ENCODE results near the gene ALKBH2.
"Not testable (repeated sequence)": the region's sequence is repeated elsewhere in the genome, so short reads cannot be mapped to it uniquely, and the experiment has no call there.

ALKBH2 gene

DNA sequence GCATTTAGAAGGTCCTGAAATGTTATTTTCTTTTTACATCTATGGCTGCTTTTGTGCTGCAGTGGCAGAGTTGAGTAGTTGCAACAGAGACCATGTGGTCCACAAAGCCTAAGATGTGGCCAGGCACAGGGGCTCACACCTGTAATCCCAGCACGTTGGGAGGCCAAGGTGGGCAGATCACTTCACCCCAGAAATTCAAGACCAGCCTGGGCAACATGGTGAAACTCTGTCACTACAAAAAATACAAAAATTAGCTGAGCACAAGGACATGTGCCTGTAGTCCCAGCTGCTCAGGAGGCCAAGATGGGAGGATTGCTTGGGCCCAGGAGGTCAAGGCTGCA, 27.4 kb downstream of the ALKBH2 start:
- no peak for DNase-seq (ENCODE audit: low spot score)

GRCh38 chr12:109065154-109065852, 28.0 kb downstream of the ALKBH2 start:
- no peak for DNase-seq (ENCODE audit: low spot score)

DNA sequence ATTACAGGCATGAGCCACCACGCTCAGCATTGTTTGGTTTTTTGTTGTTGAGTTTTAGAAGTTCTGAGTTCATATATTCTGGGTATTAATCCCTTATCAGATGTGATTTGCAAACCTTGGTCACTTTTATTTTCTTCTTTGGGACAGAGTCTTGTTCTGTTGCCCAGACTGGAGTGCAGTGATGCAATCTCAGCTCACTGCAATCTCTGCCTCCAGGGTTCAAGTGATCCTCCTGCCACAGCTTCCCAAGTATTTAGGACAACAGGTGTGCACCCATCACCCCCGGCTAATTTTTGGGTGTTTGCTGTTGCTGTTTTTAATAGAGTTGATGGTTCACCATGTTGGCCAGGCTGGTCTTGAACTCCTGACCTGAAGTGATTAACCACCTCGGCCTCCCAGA, 29.1 kb downstream of the ALKBH2 start:
- no peak for DNase-seq (ENCODE audit: low spot score)

- DNase-seq (ENCODE audit: low spot score) = no peak
Observed at GRCh38 chr12:109058773-109059172, 34.5 kb downstream of the ALKBH2 start.

- no peak for DNase-seq (ENCODE audit: low spot score)
Observed at GRCh38 chr12:109057376-109057775, 35.9 kb downstream of the ALKBH2 start.

GRCh38 chr12:109056891-109057290, 36.4 kb downstream of the ALKBH2 start:
- no peak for DNase-seq (ENCODE audit: low spot score)

- DNase-seq (ENCODE audit: low spot score) = no peak
Observed at GRCh38 chr12:109054520-109054919, 38.8 kb downstream of the ALKBH2 start.

DNA sequence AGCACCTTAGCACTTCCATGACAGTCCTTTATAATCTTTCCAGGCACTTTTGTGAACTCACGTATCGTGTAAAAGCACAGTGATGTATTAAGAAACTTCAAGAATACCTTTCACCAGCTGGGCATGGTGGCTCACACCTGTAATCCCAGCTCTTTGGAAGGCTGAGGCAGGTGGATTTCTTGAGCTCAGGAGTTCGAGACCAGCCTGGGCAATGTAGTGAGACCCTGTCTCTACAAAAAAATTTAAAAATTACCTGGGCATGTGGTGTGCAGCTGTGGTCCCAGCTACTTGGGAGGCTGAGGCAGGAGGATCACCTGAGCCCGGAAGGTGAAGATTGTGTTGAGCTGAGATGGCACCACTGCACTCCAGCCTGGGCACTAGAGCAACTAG, 39.2 kb downstream of the ALKBH2 start:
- not testable (repeated sequence) for DNase-seq (ENCODE audit: low spot score)

DNA sequence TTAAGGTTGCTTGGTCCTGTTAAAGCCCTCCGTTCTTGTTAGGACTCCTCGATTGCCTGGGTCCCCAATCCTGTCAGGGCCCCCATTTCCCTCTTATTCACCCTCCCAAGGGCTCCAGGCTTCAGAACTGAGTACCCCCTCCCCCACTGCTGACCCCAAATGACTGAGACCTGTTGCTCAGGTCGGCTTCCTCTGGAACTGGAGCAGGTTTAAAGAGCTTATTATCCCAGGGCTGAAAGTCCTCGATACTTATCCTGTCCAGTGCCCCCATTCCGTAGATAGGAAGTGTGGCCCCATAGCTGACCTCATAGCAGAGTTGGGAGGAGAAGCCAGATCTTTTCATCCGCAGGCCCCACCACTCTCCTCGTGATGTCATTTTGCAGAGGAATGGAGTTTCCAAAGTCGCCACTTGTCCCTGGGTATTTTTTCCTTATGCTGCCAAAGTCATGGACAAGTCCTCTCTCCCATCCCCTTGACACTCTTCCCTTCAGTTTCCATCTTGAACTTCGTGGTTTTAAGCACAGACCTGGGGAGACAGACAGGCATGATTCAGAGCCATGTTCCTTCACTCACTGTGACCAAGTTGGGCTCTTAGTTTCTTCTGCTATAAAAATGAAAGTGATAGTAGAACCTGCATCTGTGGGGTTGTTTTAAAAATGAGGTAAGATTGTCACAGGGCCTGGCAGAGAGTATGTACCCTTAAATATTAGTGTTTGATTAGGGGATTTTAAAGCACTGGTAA, 39.7 kb downstream of the ALKBH2 start:
- DNase-seq (ENCODE audit: low spot score) = no peak

- DNase-seq (ENCODE audit: low spot score) = peak; percentile 97
Observed at GRCh38 chr12:109052414-109053323, 40.6 kb downstream of the ALKBH2 start, which contains the start of gene USP30. Gene USP30, plus strand, starts transcription at chr12:109052576. Its CDS starts 103 bp downstream, at chr12:109052679.

GRCh38 chr12:109052097-109052413, 41.2 kb downstream of the ALKBH2 start:
- DNase-seq (ENCODE audit: low spot score) = no peak

DNA sequence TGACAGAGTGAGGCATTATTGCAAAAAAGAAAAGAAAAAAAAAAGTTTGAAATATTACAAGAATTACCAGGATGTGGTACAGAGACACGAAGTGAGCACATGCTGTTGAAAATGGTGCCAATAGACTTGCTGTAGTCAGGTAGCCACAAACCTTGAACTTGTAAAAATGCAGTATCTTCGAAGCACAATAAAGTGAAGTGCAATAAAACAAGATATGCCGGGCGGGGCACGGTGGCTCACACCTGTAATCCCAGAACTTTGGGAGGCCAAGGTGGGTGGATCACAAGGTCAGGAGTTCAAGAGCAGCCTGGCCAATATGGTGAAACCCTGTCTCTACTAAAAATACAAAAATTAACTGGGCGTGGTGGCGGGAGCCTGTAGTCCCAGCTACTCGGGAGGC, 43.5 kb downstream of the ALKBH2 start:
- not testable (repeated sequence) for DNase-seq (ENCODE audit: low spot score)

- not testable (repeated sequence) for DNase-seq (ENCODE audit: low spot score)
Observed at GRCh38 chr12:109048706-109049105, 44.6 kb downstream of the ALKBH2 start.

DNA sequence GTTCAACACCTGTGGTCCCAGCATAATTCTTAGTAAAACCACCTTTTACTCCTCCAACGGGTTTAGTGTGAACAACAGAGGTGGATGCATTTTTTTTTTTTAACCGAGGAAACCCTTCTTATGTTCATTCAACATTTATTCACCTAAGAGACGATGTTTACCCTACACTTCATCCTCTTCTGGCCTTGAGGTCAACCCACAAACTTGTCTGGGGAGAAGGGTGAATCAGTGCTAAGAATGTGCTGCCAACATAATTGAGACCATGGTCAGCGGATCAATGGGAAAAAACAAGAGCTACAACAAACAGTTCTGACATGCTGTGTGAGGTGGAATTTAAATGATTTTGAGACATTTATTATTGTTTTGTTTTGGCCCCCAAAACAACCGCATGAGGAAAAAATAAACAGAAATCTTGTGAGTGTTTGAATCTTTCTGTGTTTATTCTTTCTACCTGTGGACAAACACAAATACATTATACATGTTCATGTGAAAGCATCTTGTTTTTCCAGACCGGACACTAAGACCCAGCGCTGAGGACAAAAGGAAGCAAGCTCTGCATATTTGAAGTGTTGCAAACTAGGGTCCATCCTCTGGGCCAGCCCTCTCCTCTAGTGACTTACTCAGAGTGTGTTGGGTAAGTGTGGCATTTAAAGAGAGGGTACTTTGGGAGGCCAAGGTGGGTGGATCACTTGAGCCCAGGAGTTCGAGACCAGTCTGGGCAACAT, 46.0 kb downstream of the ALKBH2 start:
- DNase-seq (ENCODE audit: low spot score) = no peak

- DNase-seq (ENCODE audit: low spot score) = no peak
Observed at GRCh38 chr12:109044241-109044640, 49.0 kb downstream of the ALKBH2 start.

Data from iPS-NIHi11 (cell line).